ENCODE measurements around the gene KCNS3. TPM values are rescaled to one million over a fixed set of nuclear protein-coding genes. Genes with fewer than 3 reads are reported as not detected.

KCNS3 gene
- total RNA-seq, 2 donors from 2014 or later: not detected

GRCh38 chr2:17857021-17857420, 21.4 kb upstream of the KCNS3 start:
- DNase-seq (ENCODE audit: low spot score): no peak
- H3K4me3 Mint-ChIP-seq: no peak overlapping the region
- no peaks in the 10 kb centered on the region for H3K9me3 Mint-ChIP-seq
- no peaks in the 10 kb centered on the region for H3K36me3 Mint-ChIP-seq
- ATAC-seq: no peak
- H3K27ac Mint-ChIP-seq: no peak overlapping the region
- peaks cover 26 to 53% of the 10 kb centered on the region in 2 donors for H3K27me3 Mint-ChIP-seq
- H3K4me1 Mint-ChIP-seq (ENCODE audit: low read depth in 2 of 2): no peaks in the 10 kb centered on the region

- no peaks in the 10 kb centered on the region for H3K4me1 Mint-ChIP-seq (ENCODE audit: low read depth in 2 of 2)
- no peaks in the 10 kb centered on the region for H3K36me3 Mint-ChIP-seq
- no peak overlapping the region for H3K4me3 Mint-ChIP-seq
Measured at GRCh38 chr2:17858064-17858463, 20.4 kb upstream of the KCNS3 start.

GRCh38 chr2:17863539-17863938, 14.9 kb upstream of the KCNS3 start:
- Mint-ChIP-seq H3K27me3 (peaks cover 18 to 24% of the 10 kb centered on the region in 2 donors), H3K36me3 (no peaks in the 10 kb centered on the region), H3K4me3 (no peak overlapping the region), H3K9me3 (no peaks in the 10 kb centered on the region), H3K27ac (no peak overlapping the region), H3K4me1 (ENCODE audit: low read depth in 2 of 2) (no peaks in the 10 kb centered on the region)
- no peak for ATAC-seq
- no peak for DNase-seq (ENCODE audit: low spot score)

More at GRCh38 chr2:17858064-17858463, 20.4 kb upstream of the KCNS3 start:
- H3K27me3 Mint-ChIP-seq: peaks cover 29 to 54% of the 10 kb centered on the region in 2 donors
- ATAC-seq (no peak), DNase-seq (ENCODE audit: low spot score) (no peak)
- H3K9me3 Mint-ChIP-seq: no peaks in the 10 kb centered on the region
- no peak overlapping the region for H3K27ac Mint-ChIP-seq

GRCh38 chr2:17864676-17865075, 13.8 kb upstream of the KCNS3 start:
- no peaks in the 10 kb centered on the region for H3K9me3 Mint-ChIP-seq
- no peak overlapping the region for H3K4me3 Mint-ChIP-seq
- no peak overlapping the region for H3K27ac Mint-ChIP-seq
- H3K27me3 Mint-ChIP-seq: peaks cover 15% of the 10 kb centered on the region in 2 donors
- DNase-seq (ENCODE audit: low spot score) (no peak), ATAC-seq (no peak)
- H3K4me1 Mint-ChIP-seq (ENCODE audit: low read depth in 2 of 2): no peaks in the 10 kb centered on the region
- no peaks in the 10 kb centered on the region for H3K36me3 Mint-ChIP-seq

- no peak for ATAC-seq
- H3K4me1 Mint-ChIP-seq (ENCODE audit: low read depth in 2 of 2): no peaks in the 10 kb centered on the region
Measured at GRCh38 chr2:17867133-17867532, 11.3 kb upstream of the KCNS3 start.

GRCh38 chr2:17869128-17869527, 9.3 kb upstream of the KCNS3 start:
- no peaks in the 10 kb centered on the region for H3K9me3 Mint-ChIP-seq
- H3K27me3 Mint-ChIP-seq: peaks cover 9 to 12% of the 10 kb centered on the region in 2 donors
- DNase-seq (ENCODE audit: low spot score): no peak
- no peaks in the 10 kb centered on the region for H3K4me1 Mint-ChIP-seq (ENCODE audit: low read depth in 2 of 2)
- no peak overlapping the region for H3K27ac Mint-ChIP-seq
- peak; percentile 59 to 67 for ATAC-seq
- H3K4me3 Mint-ChIP-seq: no peak overlapping the region
- H3K36me3 Mint-ChIP-seq: no peaks in the 10 kb centered on the region

More at GRCh38 chr2:17867133-17867532, 11.3 kb upstream of the KCNS3 start:
- Mint-ChIP-seq H3K4me3 (no peak overlapping the region), H3K27ac (no peak overlapping the region), H3K36me3 (no peaks in the 10 kb centered on the region), H3K27me3 (peaks cover 6 to 8% of the 10 kb centered on the region in 2 donors), H3K9me3 (no peaks in the 10 kb centered on the region)
- no peak for DNase-seq (ENCODE audit: low spot score)

- no peak for ATAC-seq
- H3K36me3 Mint-ChIP-seq: no peaks in the 10 kb centered on the region
- H3K4me1 Mint-ChIP-seq (ENCODE audit: low read depth in 2 of 2): no peaks in the 10 kb centered on the region
- peaks cover 23 to 29% of the 10 kb centered on the region in 2 donors for H3K27me3 Mint-ChIP-seq
- H3K9me3 Mint-ChIP-seq: no peaks in the 10 kb centered on the region
- no peak overlapping the region for H3K27ac Mint-ChIP-seq
- H3K4me3 Mint-ChIP-seq: no peak overlapping the region
- DNase-seq (ENCODE audit: low spot score): no peak
Measured at GRCh38 chr2:17871639-17872038, 6.8 kb upstream of the KCNS3 start.

GRCh38 chr2:17873021-17873420, 5.4 kb upstream of the KCNS3 start:
- ATAC-seq (no peak), DNase-seq (ENCODE audit: low spot score) (no peak)
- Mint-ChIP-seq H3K36me3 (no peaks in the 10 kb centered on the region), H3K4me1 (ENCODE audit: low read depth in 2 of 2) (peaks cover 0 to 8% of the 10 kb centered on the region in 2 donors), H3K27me3 (peaks cover 31 to 43% of the 10 kb centered on the region in 2 donors), H3K9me3 (no peaks in the 10 kb centered on the region), H3K4me3 (no peak overlapping the region), H3K27ac (no peak overlapping the region)

- peak overlapping the region; percentile 3 for H3K4me3 Mint-ChIP-seq
- ATAC-seq: no peak
- no peaks in the 10 kb centered on the region for H3K36me3 Mint-ChIP-seq
- no peaks in the 10 kb centered on the region for H3K9me3 Mint-ChIP-seq
- DNase-seq (ENCODE audit: low spot score): no peak
- H3K4me1 Mint-ChIP-seq (ENCODE audit: low read depth in 2 of 2): peaks cover 0 to 8% of the 10 kb centered on the region in 2 donors
- no peak overlapping the region for H3K27ac Mint-ChIP-seq
- peaks cover 42 to 56% of the 10 kb centered on the region in 2 donors for H3K27me3 Mint-ChIP-seq
Measured at GRCh38 chr2:17876590-17876989, 1.9 kb upstream of the KCNS3 start.

GRCh38 chr2:17877811-17878280, 621 bp upstream of the KCNS3 start:
- ATAC-seq: no peak
- Mint-ChIP-seq H3K27me3 (peaks cover 46 to 67% of the 10 kb centered on the region in 2 donors), H3K27ac (no peak overlapping the region)

GRCh38 chr2:17879137-17879912, 858 bp downstream of the KCNS3 start:
- H3K27ac Mint-ChIP-seq: no peak overlapping the region
- ATAC-seq: peak in 1 of 2 donors; percentile 2
- no peak overlapping the region for H3K4me3 Mint-ChIP-seq
- H3K36me3 Mint-ChIP-seq: no peaks in the 10 kb centered on the region
- peaks cover 46 to 59% of the 10 kb centered on the region in 2 donors for H3K27me3 Mint-ChIP-seq
- DNase-seq (ENCODE audit: low spot score): no peak
- peaks cover 3% of the 10 kb centered on the region for H3K9me3 Mint-ChIP-seq
- peaks cover 0 to 8% of the 10 kb centered on the region in 2 donors for H3K4me1 Mint-ChIP-seq (ENCODE audit: low read depth in 2 of 2)

More at GRCh38 chr2:17877811-17878280, 621 bp upstream of the KCNS3 start:
- H3K36me3 Mint-ChIP-seq: no peaks in the 10 kb centered on the region
- H3K4me3 Mint-ChIP-seq: peak overlapping the region; percentile 69
- H3K4me1 Mint-ChIP-seq (ENCODE audit: low read depth in 2 of 2): peaks cover 0 to 8% of the 10 kb centered on the region in 2 donors
- DNase-seq (ENCODE audit: low spot score): no peak
- H3K9me3 Mint-ChIP-seq: no peaks in the 10 kb centered on the region

- no peaks in the 10 kb centered on the region for H3K36me3 Mint-ChIP-seq
- peaks cover 0 to 8% of the 10 kb centered on the region in 2 donors for H3K4me1 Mint-ChIP-seq (ENCODE audit: low read depth in 2 of 2)
- H3K4me3 Mint-ChIP-seq: no peak overlapping the region
- ATAC-seq (no peak), DNase-seq (ENCODE audit: low spot score) (no peak)
- no peak overlapping the region for H3K27ac Mint-ChIP-seq
- peaks cover 47 to 59% of the 10 kb centered on the region in 2 donors for H3K27me3 Mint-ChIP-seq
- peaks cover 3% of the 10 kb centered on the region for H3K9me3 Mint-ChIP-seq
Measured at GRCh38 chr2:17879913-17880274, 1.4 kb downstream of the KCNS3 start.

GRCh38 chr2:17892770-17893534, 14.5 kb downstream of the KCNS3 start:
- no peak overlapping the region for H3K27ac Mint-ChIP-seq
- no peak for ATAC-seq
- no peaks in the 10 kb centered on the region for H3K4me1 Mint-ChIP-seq (ENCODE audit: low read depth in 2 of 2)
- peaks cover 8% of the 10 kb centered on the region for H3K9me3 Mint-ChIP-seq
- peaks cover 4 to 28% of the 10 kb centered on the region in 2 donors for H3K27me3 Mint-ChIP-seq
- no peak overlapping the region for H3K4me3 Mint-ChIP-seq
- DNase-seq (ENCODE audit: low spot score): no peak
- peaks cover 17% of the 10 kb centered on the region for H3K36me3 Mint-ChIP-seq

- H3K36me3 Mint-ChIP-seq: peaks cover 17% of the 10 kb centered on the region
- no peak for ATAC-seq
Measured at GRCh38 chr2:17894005-17894404, 15.5 kb downstream of the KCNS3 start.

More at GRCh38 chr2:17894005-17894404, 15.5 kb downstream of the KCNS3 start:
- Mint-ChIP-seq H3K27me3 (peaks cover 4 to 31% of the 10 kb centered on the region in 2 donors), H3K4me1 (ENCODE audit: low read depth in 2 of 2) (no peaks in the 10 kb centered on the region), H3K4me3 (no peak overlapping the region), H3K27ac (no peak overlapping the region), H3K9me3 (peaks cover 8% of the 10 kb centered on the region)
- DNase-seq (ENCODE audit: low spot score): no peak

All from natural killer cell treated with Interleukin-12 subunit alpha and Interleukin-12 subunit beta and Interleukin-15 and Interleukin-18, amount 100 ng/mL, for 72 hours (primary cell).